CD14-positive monocyte (primary cell): Measurements from ENCODE around the gene LRRC74A. TPM values are rescaled to one million over a fixed set of nuclear protein-coding genes. Genes with fewer than 3 reads are reported as not detected.

Experiments
- DNase-seq, 3 donors: peaks; one replicate each; pipeline ENCODE4 v3.0.0-alpha.2; 2011 to 2022
- H2AFZ ChIP-seq: 2 replicates; pipeline ENCODE4 v1.6.0; 2012; ENCODE audit warnings: mild to moderate bottlenecking, low read depth, low read length, inconsistent platforms; ENCODE audit not compliant: insufficient read depth, poor library complexity, severe bottlenecking
- H3K27ac ChIP-seq, 2 donors: 1 replicate in 1 of 2; 2 replicates in 1 of 2; pipeline ENCODE4 v1.5.1; 2012 to 2013; ENCODE audit warnings: low read length in 2 of 2, control low read depth in 1 of 2, inconsistent platforms in 1 of 2, low read depth in 1 of 2, mild to moderate bottlenecking in 1 of 2
- H3K27me3 ChIP-seq, 2 donors: one replicate each; pipeline versions ENCODE4 v1.6.0 to v1.6.1; 2011 to 2013; ENCODE audit warnings: low read length in 2 of 2; ENCODE audit not compliant: control insufficient read depth in 2 of 2, insufficient read depth in 2 of 2
- H3K36me3 ChIP-seq, 2 donors: replicated peaks in 1 of 2; 1 replicate in 1 of 2; 2 replicates in 1 of 2; pipeline versions ENCODE4 v1.5.1 to v1.6.1; 2012 to 2013; ENCODE audit warnings: low read length in 2 of 2, control low read depth in 1 of 2, inconsistent platforms in 1 of 2, mild to moderate bottlenecking in 1 of 2; ENCODE audit not compliant: insufficient read depth in 2 of 2, control insufficient read depth in 1 of 2
- H3K4me1 ChIP-seq, 2 donors: 1 replicate in 1 of 2; 2 replicates in 1 of 2; pipeline versions ENCODE4 v1.5.1 to v1.6.1; 2012 to 2013; ENCODE audit warnings: low read length in 2 of 2, control low read depth in 1 of 2, inconsistent platforms in 1 of 2, mild to moderate bottlenecking in 1 of 2, moderate library complexity in 1 of 2; ENCODE audit not compliant: insufficient read depth in 2 of 2, control insufficient read depth in 1 of 2
- H3K4me2 ChIP-seq: replicated peaks from 2 replicates; pipeline ENCODE3; 2012; ENCODE audit warnings: low read length, moderate library complexity, mild to moderate bottlenecking; ENCODE audit not compliant: poor library complexity, severe bottlenecking; ENCODE audit errors: extremely low read depth
- H3K4me3 ChIP-seq, 3 experiments: fragments of 200-600 bp in 1 of 3; sonication (generic) in 1 of 3; replicated peaks in 1 of 3; 1 replicate in 2 of 3; 2 replicates in 1 of 3; pipeline ENCODE4 v1.5.1; 2011 to 2013; ENCODE audit warnings: low read length in 3 of 3, mild to moderate bottlenecking in 3 of 3, control low read depth in 2 of 3, low read depth in 2 of 3, inconsistent platforms in 1 of 3, moderate library complexity in 1 of 3
- H3K79me2 ChIP-seq: 2 replicates; pipeline ENCODE4 v1.6.0; 2012; ENCODE audit warnings: mild to moderate bottlenecking, control low read depth, inconsistent platforms, low read length, moderate library complexity; ENCODE audit not compliant: insufficient read depth
- H3K9ac ChIP-seq: 2 replicates; pipeline ENCODE4 v1.6.0; 2017; ENCODE audit warnings: low read length, mild to moderate bottlenecking; ENCODE audit not compliant: insufficient read depth, poor library complexity, severe bottlenecking
- H3K9me3 ChIP-seq, 2 donors: replicated peaks in 1 of 2; 1 replicate in 1 of 2; 2 replicates in 1 of 2; pipeline versions ENCODE4 v1.5.1 to v1.6.1; 2012 to 2013; ENCODE audit warnings: low read length in 2 of 2, control low read depth in 1 of 2; ENCODE audit not compliant: control insufficient read depth in 1 of 2, insufficient read depth in 1 of 2
- H4K20me1 ChIP-seq: 2 replicates; pipeline ENCODE4 v1.6.0; 2012; ENCODE audit warnings: mild to moderate bottlenecking, low read length, control low read depth, moderate library complexity; ENCODE audit not compliant: insufficient read depth
- H3K27ac Mint-ChIP-seq, 7 donors: one replicate each; pipeline ENCODE4 v1.8.0; 2020; ENCODE audit warnings: mild to moderate bottlenecking in 7 of 7, mixed read lengths in 7 of 7, moderate library complexity in 6 of 7, inconsistent platforms in 2 of 7
- H3K27me3 Mint-ChIP-seq, 3 donors: one replicate each; pipeline ENCODE4 v1.8.0; 2021 to 2022; ENCODE audit warnings: low read depth in 3 of 3, mild to moderate bottlenecking in 3 of 3, mixed read lengths in 3 of 3, moderate library complexity in 3 of 3, inconsistent platforms in 1 of 3
- H3K36me3 Mint-ChIP-seq, 2 donors: one replicate each; pipeline ENCODE4 v1.8.0; 2020; ENCODE audit warnings: mixed read lengths in 2 of 2, inconsistent platforms in 1 of 2, mild to moderate bottlenecking in 1 of 2
- H3K4me1 Mint-ChIP-seq: one replicate; pipeline ENCODE4 v1.8.0; 2020; ENCODE audit warnings: mild to moderate bottlenecking, mixed read lengths
- H3K4me3 Mint-ChIP-seq, 2 donors: one replicate each; pipeline ENCODE4 v1.8.0; 2020; ENCODE audit warnings: mild to moderate bottlenecking in 2 of 2, mixed read lengths in 2 of 2, moderate library complexity in 1 of 2
- H3K9me3 Mint-ChIP-seq, 7 donors: one replicate each; pipeline ENCODE4 v1.8.0; 2020 to 2022; ENCODE audit warnings: mixed read lengths in 7 of 7, mild to moderate bottlenecking in 6 of 7, moderate library complexity in 6 of 7, inconsistent platforms in 2 of 7
- WGBS: methylation state at CpG from one replicate; pipeline ENCODE4 v1.1.5; 2013; ENCODE audit warnings: missing lambda C conversion rate; ENCODE audit not compliant: insufficient coverage; 5-methylcytosine and 5-hydroxymethylcytosine counted together
- intact Hi-C, 2 donors: fragments of 100-400 bp; cut with micrococcal nuclease; formaldehyde crosslinking; loops; one replicate each; pipeline versions ENCODE4 v1.15.0 to v1.15.1; 2023
- polyA plus RNA-seq, 3 donors: library from polyadenylated mRNA; depleted of rRNA in 1 of 3; unstranded in 2 of 3; stranded (reverse) in 1 of 3; fragments of 300-500 nt in 2 of 3; fragments of >200 nt in 1 of 3; fragmentation: Illumina TruSeq in 2 of 3; gene quantifications; 1 replicate in 2 of 3; 2 replicates in 1 of 3; pipeline ENCODE4 v1.2.3, GENCODE V29; 2012 to 2021
- TF ChIP-seq, protein P1 (sequence below): fragments of 200-600 bp; IDR thresholded peaks from one replicate; pipeline ENCODE4 v1.8.0; 2022; ENCODE audit warnings: antibody characterized with exemption, mild to moderate bottlenecking

Gene LRRC74A
- polyA plus RNA-seq, 3 donors: 0.24 TPM; not detected in 2

GRCh38 chr14:76867516-76868453, 41.6 kb downstream of the LRRC74A start:
- Histone ChIP-seq H3K9me3 (no peaks in the 10 kb centered on the region), H3K4me3 (peak overlapping the region in 2 of 3 experiments; percentile 11 to 53), H3K36me3 (no peaks in the 10 kb centered on the region), H3K27me3 (no peaks in the 10 kb centered on the region), H3K4me2 (peak overlapping the region; percentile 65), H3K4me1 (peaks cover 56 to 61% of the 10 kb centered on the region in 2 donors), H3K27ac (peak overlapping the region; percentile 30 to 78), H3K9ac (peak overlapping the region; percentile 11), H2AFZ (peak overlapping the region; percentile 65), H4K20me1 (no peaks in the 10 kb centered on the region), H3K79me2 (peaks cover 3% of the 10 kb centered on the region)
- peaks cover 2 to 8% (median 4%) of the 10 kb centered on the region in 3 donors for H3K27me3 Mint-ChIP-seq
- peak overlapping the region; percentile 65 to 88 for H3K4me3 Mint-ChIP-seq
- peaks cover 53% of the 10 kb centered on the region for H3K4me1 Mint-ChIP-seq
- no peaks in the 10 kb centered on the region for H3K36me3 Mint-ChIP-seq
- intact Hi-C loops: loop anchor here in 1 of 2 donors (10.0 kb wide), 1 partner anchor 53 kb away; the partner anchor contains the start of gene ANGEL1
- peak; percentile 70 to 74 (median 74) for DNase-seq
- H3K9me3 Mint-ChIP-seq: no peaks in the 10 kb centered on the region
- H3K27ac Mint-ChIP-seq: peak overlapping the region in 6 of 7 donors; percentile 50 to 93 (median 83)
- TF ChIP-seq, protein P1, sequence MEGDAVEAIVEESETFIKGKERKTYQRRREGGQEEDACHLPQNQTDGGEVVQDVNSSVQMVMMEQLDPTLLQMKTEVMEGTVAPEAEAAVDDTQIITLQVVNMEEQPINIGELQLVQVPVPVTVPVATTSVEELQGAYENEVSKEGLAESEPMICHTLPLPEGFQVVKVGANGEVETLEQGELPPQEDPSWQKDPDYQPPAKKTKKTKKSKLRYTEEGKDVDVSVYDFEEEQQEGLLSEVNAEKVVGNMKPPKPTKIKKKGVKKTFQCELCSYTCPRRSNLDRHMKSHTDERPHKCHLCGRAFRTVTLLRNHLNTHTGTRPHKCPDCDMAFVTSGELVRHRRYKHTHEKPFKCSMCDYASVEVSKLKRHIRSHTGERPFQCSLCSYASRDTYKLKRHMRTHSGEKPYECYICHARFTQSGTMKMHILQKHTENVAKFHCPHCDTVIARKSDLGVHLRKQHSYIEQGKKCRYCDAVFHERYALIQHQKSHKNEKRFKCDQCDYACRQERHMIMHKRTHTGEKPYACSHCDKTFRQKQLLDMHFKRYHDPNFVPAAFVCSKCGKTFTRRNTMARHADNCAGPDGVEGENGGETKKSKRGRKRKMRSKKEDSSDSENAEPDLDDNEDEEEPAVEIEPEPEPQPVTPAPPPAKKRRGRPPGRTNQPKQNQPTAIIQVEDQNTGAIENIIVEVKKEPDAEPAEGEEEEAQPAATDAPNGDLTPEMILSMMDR: no peak
- 6% methylated on average over 19 of the region's 25 CpGs for WGBS

- no peaks in the 10 kb centered on the region for H3K79me2 ChIP-seq
- TF ChIP-seq, protein P1: no peak
- H3K4me3 ChIP-seq: no peak overlapping the region
- no peak overlapping the region for H2AFZ ChIP-seq
- Mint-ChIP-seq H3K27me3 (peaks cover 2 to 11% (median 4%) of the 10 kb centered on the region in 3 donors), H3K27ac (peak overlapping the region in 2 of 7 donors; percentile 50 to 86), H3K36me3 (no peaks in the 10 kb centered on the region), H3K9me3 (no peaks in the 10 kb centered on the region), H3K4me3 (no peak overlapping the region), H3K4me1 (peaks cover 46% of the 10 kb centered on the region)
- peaks cover 47 to 53% of the 10 kb centered on the region in 2 donors for H3K4me1 ChIP-seq
- DNase-seq: no peak
- no peaks in the 10 kb centered on the region for H4K20me1 ChIP-seq
- H3K27me3 ChIP-seq: no peaks in the 10 kb centered on the region
- H3K27ac ChIP-seq: peak overlapping the region; percentile 30 to 78
- H3K36me3 ChIP-seq: no peaks in the 10 kb centered on the region
- no peak overlapping the region for H3K9ac ChIP-seq
- 99% methylated on average over 22 of the region's 29 CpGs for WGBS
- no peaks in the 10 kb centered on the region for H3K9me3 ChIP-seq
- H3K4me2 ChIP-seq: no peak overlapping the region
- intact Hi-C loops: loop anchor here in 1 of 2 donors (10.0 kb wide), 1 partner anchor 54 kb away; the partner anchor contains the start of gene ANGEL1
Observed at GRCh38 chr14:76868454-76869170, 42.4 kb downstream of the LRRC74A start.
